ENCODE results near the gene ADARB2. TPM values are rescaled to one million over a fixed set of nuclear protein-coding genes. Genes with fewer than 3 reads are reported as not detected.

The ADARB2 gene
- polyA plus RNA-seq, 1 of the 3 experiments (the other 2 are of a cell fraction) = not detected

DNA sequence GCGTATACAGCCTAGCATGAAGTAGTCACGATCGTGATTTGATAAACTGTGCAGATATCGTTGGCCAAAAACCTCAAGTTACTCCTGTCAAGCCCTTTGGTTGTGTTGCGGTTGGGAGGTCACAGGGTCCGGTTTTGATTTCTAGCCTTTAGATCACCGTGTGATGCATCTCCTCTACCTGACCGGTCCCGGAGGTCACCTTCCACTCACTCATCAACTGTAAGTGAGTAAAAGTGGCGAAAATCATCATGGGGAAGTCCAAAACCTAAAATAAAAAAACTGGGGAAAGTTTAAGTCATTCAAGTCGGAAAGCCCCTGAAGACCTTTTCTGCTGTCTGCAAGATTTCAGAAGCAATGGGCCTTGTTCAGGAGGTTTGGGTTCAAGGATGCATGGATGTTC is 62.8 kb downstream of the ADARB2 start:
- no peak overlapping the region for H3K27ac ChIP-seq (ENCODE audit: low read depth in 2 of 2, low read length in 1 of 2)
- H3K9me3 ChIP-seq = no peaks in the 10 kb centered on the region
- ChIA-PET POLR2A (no interaction called here), CTCF (no interaction called here)
- no peak overlapping the region for H2AFZ ChIP-seq (ENCODE audit: low read depth)
- H3K4me3 ChIP-seq (ENCODE audit: low read depth in 2 of 2, low read length in 1 of 2) = no peak overlapping the region
- H4K20me1 ChIP-seq (ENCODE audit: insufficient read depth) = no peaks in the 10 kb centered on the region
- no peaks in the 10 kb centered on the region for H3F3A ChIP-seq (replicated peaks; ENCODE audit: insufficient read depth)
- H3K79me2 ChIP-seq (ENCODE audit: insufficient read depth) = no peaks in the 10 kb centered on the region
- H3K9ac ChIP-seq = no peak overlapping the region
- WGBS (ENCODE audit: low lambda C conversion rate) = 66% methylated on average over 11 of the region's 11 CpGs
- H3K27me3 ChIP-seq (ENCODE audit: insufficient read depth) = no peaks in the 10 kb centered on the region
- no peak for DNase-seq
- no peak overlapping the region for H3K4me2 ChIP-seq
- no peaks in the 10 kb centered on the region for H3K36me3 ChIP-seq (replicated peaks in 1 of 2; ENCODE audit: control insufficient read depth in 1 of 2, insufficient read depth in 2 of 2, low read length in 1 of 2)
- no peaks in the 10 kb centered on the region for H3K9me2 ChIP-seq
- TF ChIP-seq ELF1 (IDR thresholded peaks at IDR 0.05) = no peak
- TF ChIP-seq, protein P1, sequence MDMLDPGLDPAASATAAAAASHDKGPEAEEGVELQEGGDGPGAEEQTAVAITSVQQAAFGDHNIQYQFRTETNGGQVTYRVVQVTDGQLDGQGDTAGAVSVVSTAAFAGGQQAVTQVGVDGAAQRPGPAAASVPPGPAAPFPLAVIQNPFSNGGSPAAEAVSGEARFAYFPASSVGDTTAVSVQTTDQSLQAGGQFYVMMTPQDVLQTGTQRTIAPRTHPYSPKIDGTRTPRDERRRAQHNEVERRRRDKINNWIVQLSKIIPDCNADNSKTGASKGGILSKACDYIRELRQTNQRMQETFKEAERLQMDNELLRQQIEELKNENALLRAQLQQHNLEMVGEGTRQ (IDR thresholded peaks at IDR 0.05; ENCODE audit: borderline replicate concordance, low read depth, low read length) = no peak
- no peak for TF ChIP-seq JUND (IDR thresholded peaks at IDR 0.05)
- no peak for TF ChIP-seq EZH2phosphoT487 (IDR thresholded peaks at IDR 0.05; ENCODE audit: borderline replicate concordance, low read depth)
- TF ChIP-seq NRF1 (IDR thresholded peaks at IDR 0.05; ENCODE audit: low read depth, low read length) = no peak
- no peaks in the 10 kb centered on the region; a peak in 1 of 4 replicates for H3K4me1 ChIP-seq (ENCODE audit: control insufficient read depth in 1 of 2, insufficient read depth in 2 of 2, low read depth in 1 of 2, low read length in 1 of 2)

DNA sequence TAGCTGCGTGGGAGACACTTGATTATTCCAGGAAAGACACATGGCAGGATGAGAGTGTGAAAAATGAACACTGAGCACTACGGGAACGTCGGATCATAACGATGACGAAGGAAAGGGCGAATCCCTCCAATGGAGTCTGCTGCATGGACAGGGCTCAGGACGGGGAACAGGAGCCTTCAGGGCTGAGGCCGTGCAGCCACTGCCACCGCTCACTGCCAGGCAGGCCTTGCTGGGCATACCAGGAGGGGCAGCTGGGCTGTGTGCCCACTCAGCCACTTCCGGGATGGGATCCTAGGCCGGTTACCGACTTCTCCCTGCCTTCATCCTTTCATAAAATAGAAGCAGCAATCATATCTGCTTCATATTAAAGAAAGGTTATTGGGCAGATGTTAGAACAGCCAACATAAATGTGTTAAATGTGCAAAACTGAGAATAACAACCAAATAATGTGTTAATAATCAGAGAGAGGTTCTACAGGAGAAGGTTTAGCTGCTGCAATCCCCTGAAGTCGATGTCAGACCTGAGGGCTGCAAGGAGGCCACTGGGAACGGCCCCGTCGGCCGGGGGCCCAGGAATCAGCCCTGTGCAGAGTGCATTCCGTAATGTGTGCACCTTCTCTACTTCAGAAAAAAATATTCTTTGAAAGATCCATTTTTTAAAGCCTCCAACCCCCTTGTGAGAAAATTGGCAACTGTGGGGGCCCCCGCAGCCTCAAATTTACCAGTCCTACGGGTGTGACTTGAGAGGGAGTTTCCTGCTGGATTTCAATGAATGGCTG is 63.6 kb downstream of the ADARB2 start:
- no peaks in the 10 kb centered on the region for H3K27me3 ChIP-seq (ENCODE audit: insufficient read depth)
- H3K9ac ChIP-seq = no peak overlapping the region
- H3F3A ChIP-seq (replicated peaks; ENCODE audit: insufficient read depth) = no peaks in the 10 kb centered on the region
- H2AFZ ChIP-seq (ENCODE audit: low read depth) = no peak overlapping the region
- H3K4me2 ChIP-seq = no peak overlapping the region
- CTCF ChIA-PET = no interaction called here
- TF ChIP-seq MXI1 (IDR thresholded peaks at IDR 0.05; ENCODE audit: low read depth, low read length) (no peak), FOXM1 (IDR thresholded peaks at IDR 0.05; ENCODE audit: low read depth) (no peak), ELF1 (IDR thresholded peaks at IDR 0.05) (no peak), EZH2phosphoT487 (IDR thresholded peaks at IDR 0.05; ENCODE audit: borderline replicate concordance, low read depth) (no peak), TAF1 (IDR thresholded peaks at IDR 0.05; ENCODE audit: borderline replicate concordance, low read depth, low read length) (no peak), GATA2 (CRISPR knock-in tag; IDR thresholded peaks at IDR 0.05) (no peak), EP300 (IDR thresholded peaks at IDR 0.05; ENCODE audit: borderline replicate concordance in 1 of 2, low read depth in 1 of 2, low read length in 1 of 2) (no peak), FOSL2 (IDR thresholded peaks at IDR 0.05; ENCODE audit: borderline replicate concordance, low read depth) (no peak), JUND (IDR thresholded peaks at IDR 0.05) (no peak), SIN3A (IDR thresholded peaks at IDR 0.05; ENCODE audit: borderline replicate concordance, low read depth, low read length) (no peak), YY1 (IDR thresholded peaks at IDR 0.05; ENCODE audit: low read depth) (no peak), RCOR1 (IDR thresholded peaks at IDR 0.05; ENCODE audit: low read length) (no peak)
- TF ChIP-seq, protein P2, sequence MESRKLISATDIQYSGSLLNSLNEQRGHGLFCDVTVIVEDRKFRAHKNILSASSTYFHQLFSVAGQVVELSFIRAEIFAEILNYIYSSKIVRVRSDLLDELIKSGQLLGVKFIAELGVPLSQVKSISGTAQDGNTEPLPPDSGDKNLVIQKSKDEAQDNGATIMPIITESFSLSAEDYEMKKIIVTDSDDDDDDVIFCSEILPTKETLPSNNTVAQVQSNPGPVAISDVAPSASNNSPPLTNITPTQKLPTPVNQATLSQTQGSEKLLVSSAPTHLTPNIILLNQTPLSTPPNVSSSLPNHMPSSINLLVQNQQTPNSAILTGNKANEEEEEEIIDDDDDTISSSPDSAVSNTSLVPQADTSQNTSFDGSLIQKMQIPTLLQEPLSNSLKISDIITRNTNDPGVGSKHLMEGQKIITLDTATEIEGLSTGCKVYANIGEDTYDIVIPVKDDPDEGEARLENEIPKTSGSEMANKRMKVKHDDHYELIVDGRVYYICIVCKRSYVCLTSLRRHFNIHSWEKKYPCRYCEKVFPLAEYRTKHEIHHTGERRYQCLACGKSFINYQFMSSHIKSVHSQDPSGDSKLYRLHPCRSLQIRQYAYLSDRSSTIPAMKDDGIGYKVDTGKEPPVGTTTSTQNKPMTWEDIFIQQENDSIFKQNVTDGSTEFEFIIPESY (IDR thresholded peaks at IDR 0.05; ENCODE audit: borderline replicate concordance, low read depth) = no peak
- TF ChIP-seq, protein P3, sequence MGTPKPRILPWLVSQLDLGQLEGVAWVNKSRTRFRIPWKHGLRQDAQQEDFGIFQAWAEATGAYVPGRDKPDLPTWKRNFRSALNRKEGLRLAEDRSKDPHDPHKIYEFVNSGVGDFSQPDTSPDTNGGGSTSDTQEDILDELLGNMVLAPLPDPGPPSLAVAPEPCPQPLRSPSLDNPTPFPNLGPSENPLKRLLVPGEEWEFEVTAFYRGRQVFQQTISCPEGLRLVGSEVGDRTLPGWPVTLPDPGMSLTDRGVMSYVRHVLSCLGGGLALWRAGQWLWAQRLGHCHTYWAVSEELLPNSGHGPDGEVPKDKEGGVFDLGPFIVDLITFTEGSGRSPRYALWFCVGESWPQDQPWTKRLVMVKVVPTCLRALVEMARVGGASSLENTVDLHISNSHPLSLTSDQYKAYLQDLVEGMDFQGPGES (IDR thresholded peaks at IDR 0.05; ENCODE audit: low read depth, low read length) = no peak
- TF ChIP-seq, protein P4, sequence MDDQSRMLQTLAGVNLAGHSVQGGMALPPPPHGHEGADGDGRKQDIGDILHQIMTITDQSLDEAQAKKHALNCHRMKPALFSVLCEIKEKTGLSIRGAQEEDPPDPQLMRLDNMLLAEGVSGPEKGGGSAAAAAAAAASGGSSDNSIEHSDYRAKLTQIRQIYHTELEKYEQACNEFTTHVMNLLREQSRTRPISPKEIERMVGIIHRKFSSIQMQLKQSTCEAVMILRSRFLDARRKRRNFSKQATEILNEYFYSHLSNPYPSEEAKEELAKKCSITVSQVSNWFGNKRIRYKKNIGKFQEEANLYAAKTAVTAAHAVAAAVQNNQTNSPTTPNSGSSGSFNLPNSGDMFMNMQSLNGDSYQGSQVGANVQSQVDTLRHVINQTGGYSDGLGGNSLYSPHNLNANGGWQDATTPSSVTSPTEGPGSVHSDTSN (IDR thresholded peaks at IDR 0.05) = no peak
- TF ChIP-seq, protein P5, sequence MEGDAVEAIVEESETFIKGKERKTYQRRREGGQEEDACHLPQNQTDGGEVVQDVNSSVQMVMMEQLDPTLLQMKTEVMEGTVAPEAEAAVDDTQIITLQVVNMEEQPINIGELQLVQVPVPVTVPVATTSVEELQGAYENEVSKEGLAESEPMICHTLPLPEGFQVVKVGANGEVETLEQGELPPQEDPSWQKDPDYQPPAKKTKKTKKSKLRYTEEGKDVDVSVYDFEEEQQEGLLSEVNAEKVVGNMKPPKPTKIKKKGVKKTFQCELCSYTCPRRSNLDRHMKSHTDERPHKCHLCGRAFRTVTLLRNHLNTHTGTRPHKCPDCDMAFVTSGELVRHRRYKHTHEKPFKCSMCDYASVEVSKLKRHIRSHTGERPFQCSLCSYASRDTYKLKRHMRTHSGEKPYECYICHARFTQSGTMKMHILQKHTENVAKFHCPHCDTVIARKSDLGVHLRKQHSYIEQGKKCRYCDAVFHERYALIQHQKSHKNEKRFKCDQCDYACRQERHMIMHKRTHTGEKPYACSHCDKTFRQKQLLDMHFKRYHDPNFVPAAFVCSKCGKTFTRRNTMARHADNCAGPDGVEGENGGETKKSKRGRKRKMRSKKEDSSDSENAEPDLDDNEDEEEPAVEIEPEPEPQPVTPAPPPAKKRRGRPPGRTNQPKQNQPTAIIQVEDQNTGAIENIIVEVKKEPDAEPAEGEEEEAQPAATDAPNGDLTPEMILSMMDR (IDR thresholded peaks at IDR 0.05) = no peak
- POLR2A ChIA-PET = no interaction called here
- no peak overlapping the region for H3K27ac ChIP-seq (ENCODE audit: low read depth in 2 of 2, low read length in 1 of 2)
- no peaks in the 10 kb centered on the region; a peak in 1 of 4 replicates for H3K4me1 ChIP-seq (ENCODE audit: control insufficient read depth in 1 of 2, insufficient read depth in 2 of 2, low read depth in 1 of 2, low read length in 1 of 2)
- H3K4me3 ChIP-seq (ENCODE audit: low read depth in 2 of 2, low read length in 1 of 2) = no peak overlapping the region
- no peaks in the 10 kb centered on the region for H3K79me2 ChIP-seq (ENCODE audit: insufficient read depth)
- no peaks in the 10 kb centered on the region for H3K9me3 ChIP-seq
- no peaks in the 10 kb centered on the region for H4K20me1 ChIP-seq (ENCODE audit: insufficient read depth)
- H3K36me3 ChIP-seq (replicated peaks in 1 of 2; ENCODE audit: control insufficient read depth in 1 of 2, insufficient read depth in 2 of 2, low read length in 1 of 2) = no peaks in the 10 kb centered on the region
- no peaks in the 10 kb centered on the region for H3K9me2 ChIP-seq
- WGBS (ENCODE audit: low lambda C conversion rate) = 49% methylated on average over 21 of the region's 21 CpGs
- no peak for DNase-seq
